HG03097 (cell line): ENCODE measurements around the gene CLEC3B.

Source experiments
- ATAC-seq: cut with Tn5 transposase; IDR thresholded peaks from one replicate; pipeline ENCODE4 v1.9.1; 2021; ENCODE audit not compliant: unreplicated experiment, low FRiP score

CLEC3B gene

GRCh38 chr3:45002720-45003119 lies 23.4 kb upstream of the CLEC3B start:
- ATAC-seq: no peak

GRCh38 chr3:45003406-45003805 lies 22.7 kb upstream of the CLEC3B start:
- no peak for ATAC-seq

- ATAC-seq: no peak
Observed at GRCh38 chr3:45003859-45004258, 22.2 kb upstream of the CLEC3B start.

- no peak for ATAC-seq
Observed at GRCh38 chr3:45007091-45007490, 19.0 kb upstream of the CLEC3B start.

- ATAC-seq: no peak
Observed at GRCh38 chr3:45008117-45008516, 18.0 kb upstream of the CLEC3B start.

GRCh38 chr3:45009868-45010267 lies 16.2 kb upstream of the CLEC3B start:
- ATAC-seq: no peak

- ATAC-seq: no peak
Observed at GRCh38 chr3:45010811-45011333, 15.2 kb upstream of the CLEC3B start.

GRCh38 chr3:45011756-45012508 lies 14.2 kb upstream of the CLEC3B start:
- ATAC-seq: no peak

- no peak for ATAC-seq
Observed at GRCh38 chr3:45012577-45012976, 13.5 kb upstream of the CLEC3B start.

GRCh38 chr3:45016916-45017315 lies 9.2 kb upstream of the CLEC3B start:
- no peak for ATAC-seq

GRCh38 chr3:45017821-45018220 lies 8.3 kb upstream of the CLEC3B start:
- ATAC-seq: no peak

- ATAC-seq: no peak
Observed at GRCh38 chr3:45020534-45020933, 5.6 kb upstream of the CLEC3B start.

GRCh38 chr3:45021524-45022297 lies 4.4 kb upstream of the CLEC3B start:
- no peak for ATAC-seq

GRCh38 chr3:45023675-45024074 lies 2.4 kb upstream of the CLEC3B start:
- no peak for ATAC-seq

GRCh38 chr3:45024542-45025255 lies 1.4 kb upstream of the CLEC3B start:
- no peak for ATAC-seq

GRCh38 chr3:45026957-45027356 lies 854 bp downstream of the CLEC3B start:
- no peak for ATAC-seq

- no peak for ATAC-seq
Observed at GRCh38 chr3:45027441-45027840, 1.3 kb downstream of the CLEC3B start.

- no peak for ATAC-seq
Observed at GRCh38 chr3:45029216-45029615, 3.1 kb downstream of the CLEC3B start.

GRCh38 chr3:45029661-45030060 lies 3.6 kb downstream of the CLEC3B start:
- ATAC-seq: no peak

- no peak for ATAC-seq
Observed at GRCh38 chr3:45031531-45031930, 5.4 kb downstream of the CLEC3B start.

GRCh38 chr3:45032113-45032512 lies 6.0 kb downstream of the CLEC3B start:
- no peak for ATAC-seq
